Keratinocyte (primary cell): ENCODE data around the gene CBX8. TPM values are rescaled to one million over a fixed set of nuclear protein-coding genes. Genes with fewer than 3 reads are reported as not detected.

Experiments
- DNase-seq: peaks from one replicate; pipeline ENCODE4 v3.0.0-alpha.2; 2011; ENCODE audit warnings: low read depth, missing footprints, low spot score
- FAIRE-seq: peaks from 2 replicates; lab custom pipeline; 2011; peaks lifted over from hg19 to GRCh38; lab: Jason Lieb, UNC
- H2AFZ ChIP-seq: 2 replicates; pipeline ENCODE4 v1.6.0; 2012; ENCODE audit warnings: low read length, control low read depth, inconsistent platforms; ENCODE audit not compliant: control insufficient read depth
- H3K27ac ChIP-seq: 2 replicates; pipeline ENCODE4 v1.5.1; 2011; ENCODE audit warnings: low read length; ENCODE audit not compliant: control insufficient read depth, insufficient read depth
- H3K27me3 ChIP-seq: 3 replicates; pipeline ENCODE4 v1.6.0; 2011; ENCODE audit warnings: low read length; ENCODE audit not compliant: control insufficient read depth, insufficient read depth; ENCODE audit errors: extremely low read depth
- H3K36me3 ChIP-seq, 2 experiments: 2 replicates in 1 of 2; 3 replicates in 1 of 2; pipeline ENCODE4 v1.5.1; 2011; ENCODE audit warnings: low read length in 2 of 2, mild to moderate bottlenecking in 1 of 2; ENCODE audit not compliant: control insufficient read depth in 2 of 2, insufficient read depth in 2 of 2; ENCODE audit errors: extremely low read depth in 1 of 2
- H3K4me1 ChIP-seq: 3 replicates; pipeline ENCODE4 v1.5.1; 2011; ENCODE audit warnings: low read length; ENCODE audit not compliant: control insufficient read depth, insufficient read depth; ENCODE audit errors: extremely low read depth
- H3K4me2 ChIP-seq: 3 replicates; pipeline ENCODE4 v1.6.0; 2011; ENCODE audit warnings: low read depth, low read length; ENCODE audit not compliant: control insufficient read depth, insufficient read depth; ENCODE audit errors: extremely low read depth
- H3K4me3 ChIP-seq, 3 experiments: fragments of 200-600 bp in 1 of 3; sonication (generic) in 1 of 3; 2 replicates in 2 of 3; 3 replicates in 1 of 3; pipeline ENCODE4 v1.5.1; 2011 to 2016; ENCODE audit warnings: low read length in 3 of 3, mild to moderate bottlenecking in 3 of 3, control low read depth in 2 of 3, inconsistent platforms in 1 of 3, low read depth in 1 of 3, mixed read lengths in 1 of 3, mixed run types in 1 of 3, moderate library complexity in 1 of 3; ENCODE audit not compliant: control insufficient read depth in 2 of 3, insufficient read depth in 2 of 3; ENCODE audit errors: extremely low read depth in 1 of 3
- H3K79me2 ChIP-seq: 2 replicates; pipeline ENCODE4 v1.6.0; 2012; ENCODE audit warnings: low read length; ENCODE audit not compliant: control insufficient read depth, insufficient read depth
- H3K9ac ChIP-seq: 3 replicates; pipeline ENCODE4 v1.6.0; 2011; ENCODE audit warnings: low read length; ENCODE audit not compliant: control insufficient read depth, insufficient read depth; ENCODE audit errors: extremely low read depth
- H3K9me1 ChIP-seq: 3 replicates; pipeline ENCODE4 v1.6.0; 2011; ENCODE audit warnings: low read length; ENCODE audit not compliant: control insufficient read depth, insufficient read depth; ENCODE audit errors: extremely low read depth
- H3K9me3 ChIP-seq: 2 replicates; pipeline ENCODE4 v1.5.1; 2012; ENCODE audit warnings: low read depth, low read length; ENCODE audit not compliant: control insufficient read depth
- H4K20me1 ChIP-seq: 3 replicates; pipeline ENCODE4 v1.6.0; 2011; ENCODE audit warnings: low read length; ENCODE audit not compliant: control insufficient read depth, insufficient read depth; ENCODE audit errors: extremely low read depth
- CTCF ChIP-seq, 3 experiments: IDR thresholded peaks in 1 of 3; conservative IDR thresholded peaks in 1 of 3; optimal IDR thresholded peaks in 1 of 3; 2 replicates in 2 of 3; 3 replicates in 1 of 3; pipeline versions ENCODE3 to v1.5.1; 2011; ENCODE audit warnings: low read length in 3 of 3, mild to moderate bottlenecking in 3 of 3, moderate library complexity in 2 of 3, control low read depth in 1 of 3, inconsistent platforms in 1 of 3; ENCODE audit not compliant: insufficient read depth in 2 of 3; ENCODE audit errors: extremely low read depth in 1 of 3
- EZH2 ChIP-seq: IDR thresholded peaks from one replicate; pipeline ENCODE4 v1.6.1; 2012; ENCODE audit warnings: inconsistent platforms, mild to moderate bottlenecking, low read length, moderate library complexity
- dilution Hi-C: fragments of 300-500 bp; cut with MboI; formaldehyde crosslinking; loops from one replicate; pipeline ENCODE4 v1.7.0; 2020; ENCODE audit warnings: low sequenced_read_pairs; ENCODE audit not compliant: extremely low pct_ligation_motif_present
- polyA plus RNA-seq, 5 experiments: library from polyadenylated mRNA; depleted of rRNA in 3 of 5; stranded (reverse) in 3 of 5; stranded (forward) in 1 of 5; unstranded in 1 of 5; fragments of >200 nt; gene quantifications; 1 replicate in 1 of 5; 2 replicates in 3 of 5; 3 replicates in 1 of 5; pipeline versions ENCODE4 v1.2.1 to v1.2.3, GENCODE V29; 2011 to 2012; ENCODE audit warnings: missing spikeins in 2 of 5, low read depth in 1 of 5, low replicate concordance in 1 of 5

CBX8 gene
- polyA plus RNA-seq, 1 donor (not counting 4 experiments of a cell fraction or from before 2014, with no cell fraction given): 0.49 TPM

- Histone ChIP-seq H3K36me3 (no peaks in the 10 kb centered on the region), H3K79me2 (no peaks in the 10 kb centered on the region), H3K9me3 (no peaks in the 10 kb centered on the region), H3K9me1 (no peaks in the 10 kb centered on the region), H3K4me2 (no peak overlapping the region), H3K9ac (no peak overlapping the region), H3K27ac (no peak overlapping the region), H3K4me3 (no peak overlapping the region), H4K20me1 (peaks cover 3% of the 10 kb centered on the region), H3K4me1 (peaks cover 5% of the 10 kb centered on the region), H3K27me3 (peaks cover 89% of the 10 kb centered on the region), H2AFZ (no peak overlapping the region)
- no peak for DNase-seq
- dilution Hi-C loops: no loop called here
- TF ChIP-seq EZH2 (peak; percentile 63), CTCF (optimal IDR thresholded peaks at IDR 0.05 in 1 of 3, IDR thresholded peaks at IDR 0.05 in 1 of 3, conservative IDR thresholded peaks at IDR 0.05 in 1 of 3; ENCODE audit: extremely low read depth in 1 of 3, insufficient read depth in 2 of 3, low read length in 3 of 3) (peak; percentile 64 to 92 (median 77))
- FAIRE-seq: peak; percentile 71
Measured at GRCh38 chr17:79808763-79809529, 12.1 kb upstream of the CBX8 start.

- H4K20me1 ChIP-seq: peaks cover 3% of the 10 kb centered on the region
- no peak for FAIRE-seq
Measured at GRCh38 chr17:79806863-79807720, 10.2 kb upstream of the CBX8 start.

More at GRCh38 chr17:79806863-79807720, 10.2 kb upstream of the CBX8 start:
- no peak overlapping the region for H3K27ac ChIP-seq
- TF ChIP-seq EZH2: peak; percentile 65
- no peak for TF ChIP-seq CTCF (optimal IDR thresholded peaks at IDR 0.05 in 1 of 3, IDR thresholded peaks at IDR 0.05 in 1 of 3, conservative IDR thresholded peaks at IDR 0.05 in 1 of 3; ENCODE audit: extremely low read depth in 1 of 3, insufficient read depth in 2 of 3, low read length in 3 of 3)
- no peaks in the 10 kb centered on the region for H3K36me3 ChIP-seq
- H3K9me3 ChIP-seq: no peaks in the 10 kb centered on the region
- dilution Hi-C loops: no loop called here
- no peak overlapping the region for H2AFZ ChIP-seq
- H3K27me3 ChIP-seq: peaks cover 93% of the 10 kb centered on the region
- no peaks in the 10 kb centered on the region for H3K9me1 ChIP-seq
- no peaks in the 10 kb centered on the region for H3K79me2 ChIP-seq
- no peak overlapping the region for H3K4me3 ChIP-seq
- no peak for DNase-seq
- H3K9ac ChIP-seq: no peak overlapping the region
- H3K4me1 ChIP-seq: peaks cover 8% of the 10 kb centered on the region
- no peak overlapping the region for H3K4me2 ChIP-seq
